Keratinocyte (primary cell): Measurements from ENCODE around the gene BSDC1. TPM values are rescaled to one million over a fixed set of nuclear protein-coding genes. Genes with fewer than 3 reads are reported as not detected.

Experiments used
- DNase-seq: peaks from one replicate; pipeline ENCODE4 v3.0.0-alpha.2; 2011; ENCODE audit warnings: low read depth, missing footprints, low spot score
- FAIRE-seq: peaks from 2 replicates; lab custom pipeline; 2011; peaks lifted over from hg19 to GRCh38; lab: Jason Lieb, UNC
- H2AFZ ChIP-seq: 2 replicates; pipeline ENCODE4 v1.6.0; 2012; ENCODE audit warnings: low read length, control low read depth, inconsistent platforms; ENCODE audit not compliant: control insufficient read depth
- H3K27ac ChIP-seq: 2 replicates; pipeline ENCODE4 v1.5.1; 2011; ENCODE audit warnings: low read length; ENCODE audit not compliant: control insufficient read depth, insufficient read depth
- H3K27me3 ChIP-seq: 3 replicates; pipeline ENCODE4 v1.6.0; 2011; ENCODE audit warnings: low read length; ENCODE audit not compliant: control insufficient read depth, insufficient read depth; ENCODE audit errors: extremely low read depth
- H3K36me3 ChIP-seq, 2 experiments: 2 replicates in 1 of 2; 3 replicates in 1 of 2; pipeline ENCODE4 v1.5.1; 2011; ENCODE audit warnings: low read length in 2 of 2, mild to moderate bottlenecking in 1 of 2; ENCODE audit not compliant: control insufficient read depth in 2 of 2, insufficient read depth in 2 of 2; ENCODE audit errors: extremely low read depth in 1 of 2
- H3K4me1 ChIP-seq: 3 replicates; pipeline ENCODE4 v1.5.1; 2011; ENCODE audit warnings: low read length; ENCODE audit not compliant: control insufficient read depth, insufficient read depth; ENCODE audit errors: extremely low read depth
- H3K4me2 ChIP-seq: 3 replicates; pipeline ENCODE4 v1.6.0; 2011; ENCODE audit warnings: low read depth, low read length; ENCODE audit not compliant: control insufficient read depth, insufficient read depth; ENCODE audit errors: extremely low read depth
- H3K4me3 ChIP-seq, 3 experiments: fragments of 200-600 bp in 1 of 3; sonication (generic) in 1 of 3; 2 replicates in 2 of 3; 3 replicates in 1 of 3; pipeline ENCODE4 v1.5.1; 2011 to 2016; ENCODE audit warnings: low read length in 3 of 3, mild to moderate bottlenecking in 3 of 3, control low read depth in 2 of 3, inconsistent platforms in 1 of 3, low read depth in 1 of 3, mixed read lengths in 1 of 3, mixed run types in 1 of 3, moderate library complexity in 1 of 3; ENCODE audit not compliant: control insufficient read depth in 2 of 3, insufficient read depth in 2 of 3; ENCODE audit errors: extremely low read depth in 1 of 3
- H3K79me2 ChIP-seq: 2 replicates; pipeline ENCODE4 v1.6.0; 2012; ENCODE audit warnings: low read length; ENCODE audit not compliant: control insufficient read depth, insufficient read depth
- H3K9ac ChIP-seq: 3 replicates; pipeline ENCODE4 v1.6.0; 2011; ENCODE audit warnings: low read length; ENCODE audit not compliant: control insufficient read depth, insufficient read depth; ENCODE audit errors: extremely low read depth
- H3K9me1 ChIP-seq: 3 replicates; pipeline ENCODE4 v1.6.0; 2011; ENCODE audit warnings: low read length; ENCODE audit not compliant: control insufficient read depth, insufficient read depth; ENCODE audit errors: extremely low read depth
- H3K9me3 ChIP-seq: 2 replicates; pipeline ENCODE4 v1.5.1; 2012; ENCODE audit warnings: low read depth, low read length; ENCODE audit not compliant: control insufficient read depth
- H4K20me1 ChIP-seq: 3 replicates; pipeline ENCODE4 v1.6.0; 2011; ENCODE audit warnings: low read length; ENCODE audit not compliant: control insufficient read depth, insufficient read depth; ENCODE audit errors: extremely low read depth
- EZH2 ChIP-seq: IDR thresholded peaks from one replicate; pipeline ENCODE4 v1.6.1; 2012; ENCODE audit warnings: inconsistent platforms, mild to moderate bottlenecking, low read length, moderate library complexity
- dilution Hi-C: fragments of 300-500 bp; cut with MboI; formaldehyde crosslinking; loops from one replicate; pipeline ENCODE4 v1.7.0; 2020; ENCODE audit warnings: low sequenced_read_pairs; ENCODE audit not compliant: extremely low pct_ligation_motif_present
- polyA plus RNA-seq, 5 experiments: library from polyadenylated mRNA; depleted of rRNA in 3 of 5; stranded (reverse) in 3 of 5; stranded (forward) in 1 of 5; unstranded in 1 of 5; fragments of >200 nt; gene quantifications; 1 replicate in 1 of 5; 2 replicates in 3 of 5; 3 replicates in 1 of 5; pipeline versions ENCODE4 v1.2.1 to v1.2.3, GENCODE V29; 2011 to 2012; ENCODE audit warnings: missing spikeins in 2 of 5, low read depth in 1 of 5, low replicate concordance in 1 of 5
- TF ChIP-seq, protein P1 (sequence below), 3 experiments: IDR thresholded peaks in 1 of 3; conservative IDR thresholded peaks in 1 of 3; optimal IDR thresholded peaks in 1 of 3; 2 replicates in 2 of 3; 3 replicates in 1 of 3; pipeline versions ENCODE3 to v1.5.1; 2011; ENCODE audit warnings: low read length in 3 of 3, mild to moderate bottlenecking in 3 of 3, moderate library complexity in 2 of 3, control low read depth in 1 of 3, inconsistent platforms in 1 of 3; ENCODE audit not compliant: insufficient read depth in 2 of 3; ENCODE audit errors: extremely low read depth in 1 of 3

Gene BSDC1
- polyA plus RNA-seq, 1 donor (not counting 4 experiments of a cell fraction or from before 2014, with no cell fraction given), result 38.1 TPM

DNA sequence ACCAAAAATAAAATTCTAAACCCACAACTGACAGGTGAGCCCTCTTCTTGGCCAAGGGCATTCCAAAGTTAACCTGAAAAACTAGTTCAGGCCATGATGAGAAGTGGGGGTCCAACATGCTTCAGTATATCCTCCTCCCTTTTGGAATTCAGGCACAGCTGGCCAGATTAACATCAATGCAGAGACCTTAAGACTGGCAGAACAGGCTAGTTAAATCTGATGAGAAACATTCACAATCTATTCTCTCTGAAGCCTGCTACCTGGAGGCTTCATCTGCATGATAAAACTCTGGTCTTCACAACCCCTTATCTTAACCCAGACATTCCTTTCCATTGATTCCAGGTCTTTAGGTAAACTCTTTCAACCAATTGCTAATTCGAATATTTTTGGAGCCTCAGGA is 43.9 kb upstream of the BSDC1 start:
- H3K9me3 ChIP-seq, result peaks cover 1% of the 10 kb centered on the region
- H3K27ac ChIP-seq, result no peak overlapping the region
- dilution Hi-C loops, result no loop called here
- H2AFZ ChIP-seq, result no peak overlapping the region
- H3K27me3 ChIP-seq, result peaks cover 4% of the 10 kb centered on the region
- TF ChIP-seq, protein P1, sequence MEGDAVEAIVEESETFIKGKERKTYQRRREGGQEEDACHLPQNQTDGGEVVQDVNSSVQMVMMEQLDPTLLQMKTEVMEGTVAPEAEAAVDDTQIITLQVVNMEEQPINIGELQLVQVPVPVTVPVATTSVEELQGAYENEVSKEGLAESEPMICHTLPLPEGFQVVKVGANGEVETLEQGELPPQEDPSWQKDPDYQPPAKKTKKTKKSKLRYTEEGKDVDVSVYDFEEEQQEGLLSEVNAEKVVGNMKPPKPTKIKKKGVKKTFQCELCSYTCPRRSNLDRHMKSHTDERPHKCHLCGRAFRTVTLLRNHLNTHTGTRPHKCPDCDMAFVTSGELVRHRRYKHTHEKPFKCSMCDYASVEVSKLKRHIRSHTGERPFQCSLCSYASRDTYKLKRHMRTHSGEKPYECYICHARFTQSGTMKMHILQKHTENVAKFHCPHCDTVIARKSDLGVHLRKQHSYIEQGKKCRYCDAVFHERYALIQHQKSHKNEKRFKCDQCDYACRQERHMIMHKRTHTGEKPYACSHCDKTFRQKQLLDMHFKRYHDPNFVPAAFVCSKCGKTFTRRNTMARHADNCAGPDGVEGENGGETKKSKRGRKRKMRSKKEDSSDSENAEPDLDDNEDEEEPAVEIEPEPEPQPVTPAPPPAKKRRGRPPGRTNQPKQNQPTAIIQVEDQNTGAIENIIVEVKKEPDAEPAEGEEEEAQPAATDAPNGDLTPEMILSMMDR (optimal IDR thresholded peaks at IDR 0.05 in 1 of 3, IDR thresholded peaks at IDR 0.05 in 1 of 3, conservative IDR thresholded peaks at IDR 0.05 in 1 of 3; ENCODE audit: extremely low read depth in 1 of 3, insufficient read depth in 2 of 3, low read length in 3 of 3), result no peak
- TF ChIP-seq EZH2, result no peak
- no peaks in the 10 kb centered on the region for H3K79me2 ChIP-seq
- DNase-seq (no peak), FAIRE-seq (no peak)
- no peaks in the 10 kb centered on the region for H3K9me1 ChIP-seq
- H3K36me3 ChIP-seq, result no peaks in the 10 kb centered on the region
- H4K20me1 ChIP-seq, result no peaks in the 10 kb centered on the region
- H3K4me1 ChIP-seq, result no peaks in the 10 kb centered on the region
- no peak overlapping the region for H3K4me3 ChIP-seq
- H3K9ac ChIP-seq, result no peak overlapping the region
- no peak overlapping the region for H3K4me2 ChIP-seq

DNA sequence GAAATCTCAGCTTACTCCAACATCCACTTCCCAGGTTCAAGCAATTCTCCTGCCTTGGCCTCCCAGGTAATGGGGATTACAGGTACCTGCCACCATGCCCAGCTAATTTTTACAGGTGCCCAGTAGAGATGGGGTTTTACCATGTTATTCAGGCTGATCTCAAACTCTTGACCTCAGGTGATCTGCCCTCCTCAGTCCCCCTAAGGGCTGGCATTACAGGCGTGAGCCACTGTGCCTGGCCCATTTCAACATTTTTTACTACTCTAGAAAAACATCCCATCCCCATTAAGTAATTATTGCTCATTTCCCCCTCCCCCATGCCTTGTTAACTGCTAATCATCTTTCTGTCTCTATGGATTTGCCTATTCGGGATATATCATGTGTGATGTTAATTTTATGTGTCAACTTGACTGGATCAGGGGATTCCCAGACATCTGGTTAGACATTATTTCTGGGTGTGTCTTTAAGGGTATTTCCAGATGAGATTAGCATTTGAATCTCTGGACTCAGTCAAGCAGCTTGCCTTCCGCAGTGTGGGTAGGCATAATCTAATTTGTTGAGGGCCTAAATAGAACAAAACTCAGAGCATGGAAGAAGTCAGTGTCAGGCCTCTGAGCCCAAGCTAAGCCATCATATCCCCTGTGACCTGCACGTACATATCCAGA is 37.6 kb upstream of the BSDC1 start:
- Histone ChIP-seq H3K4me1 (peaks cover 6% of the 10 kb centered on the region), H3K9me1 (no peaks in the 10 kb centered on the region), H4K20me1 (no peaks in the 10 kb centered on the region), H3K36me3 (no peaks in the 10 kb centered on the region), H3K9ac (no peak overlapping the region), H3K4me3 (no peak overlapping the region), H3K27ac (no peak overlapping the region), H3K27me3 (peaks cover 15% of the 10 kb centered on the region), H2AFZ (no peak overlapping the region), H3K9me3 (no peaks in the 10 kb centered on the region), H3K79me2 (no peaks in the 10 kb centered on the region), H3K4me2 (no peak overlapping the region)
- dilution Hi-C loops, result no loop called here
- no peak for FAIRE-seq
- no peak for DNase-seq
- TF ChIP-seq EZH2, result no peak
- TF ChIP-seq, protein P1 (optimal IDR thresholded peaks at IDR 0.05 in 1 of 3, IDR thresholded peaks at IDR 0.05 in 1 of 3, conservative IDR thresholded peaks at IDR 0.05 in 1 of 3; ENCODE audit: extremely low read depth in 1 of 3, insufficient read depth in 2 of 3, low read length in 3 of 3), result no peak
